ENCODE measurements around the gene DMD.

Gene DMD

DNA sequence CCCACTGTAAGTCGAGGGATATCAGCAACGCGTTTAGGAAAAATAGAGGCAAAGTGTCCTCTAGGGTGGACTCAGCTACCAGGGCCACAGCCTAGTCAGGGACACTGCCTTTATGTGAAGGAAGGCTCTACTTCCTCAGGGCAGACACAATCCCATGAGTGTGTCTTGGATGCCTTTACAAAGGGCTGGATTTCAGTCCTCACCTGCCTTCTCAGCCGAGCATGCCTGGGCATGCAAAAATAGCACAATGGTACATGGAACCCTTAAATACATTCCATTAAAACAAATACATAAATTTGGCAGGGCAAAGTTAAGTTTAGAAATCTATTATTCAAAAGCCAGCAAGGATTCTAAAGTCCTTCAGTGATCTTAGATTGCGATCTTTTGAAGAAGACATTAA lies 51.1 kb downstream of the DMD start:
- DNase-seq (ENCODE audit: low read depth) = no peak
- TF ChIP-seq, protein P1, sequence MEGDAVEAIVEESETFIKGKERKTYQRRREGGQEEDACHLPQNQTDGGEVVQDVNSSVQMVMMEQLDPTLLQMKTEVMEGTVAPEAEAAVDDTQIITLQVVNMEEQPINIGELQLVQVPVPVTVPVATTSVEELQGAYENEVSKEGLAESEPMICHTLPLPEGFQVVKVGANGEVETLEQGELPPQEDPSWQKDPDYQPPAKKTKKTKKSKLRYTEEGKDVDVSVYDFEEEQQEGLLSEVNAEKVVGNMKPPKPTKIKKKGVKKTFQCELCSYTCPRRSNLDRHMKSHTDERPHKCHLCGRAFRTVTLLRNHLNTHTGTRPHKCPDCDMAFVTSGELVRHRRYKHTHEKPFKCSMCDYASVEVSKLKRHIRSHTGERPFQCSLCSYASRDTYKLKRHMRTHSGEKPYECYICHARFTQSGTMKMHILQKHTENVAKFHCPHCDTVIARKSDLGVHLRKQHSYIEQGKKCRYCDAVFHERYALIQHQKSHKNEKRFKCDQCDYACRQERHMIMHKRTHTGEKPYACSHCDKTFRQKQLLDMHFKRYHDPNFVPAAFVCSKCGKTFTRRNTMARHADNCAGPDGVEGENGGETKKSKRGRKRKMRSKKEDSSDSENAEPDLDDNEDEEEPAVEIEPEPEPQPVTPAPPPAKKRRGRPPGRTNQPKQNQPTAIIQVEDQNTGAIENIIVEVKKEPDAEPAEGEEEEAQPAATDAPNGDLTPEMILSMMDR (conservative IDR thresholded peaks at IDR 0.05; ENCODE audit: low read depth, low read length) = no peak
- H3K4me3 ChIP-seq (ENCODE audit: low read depth, low read length) = no peak overlapping the region

DNA sequence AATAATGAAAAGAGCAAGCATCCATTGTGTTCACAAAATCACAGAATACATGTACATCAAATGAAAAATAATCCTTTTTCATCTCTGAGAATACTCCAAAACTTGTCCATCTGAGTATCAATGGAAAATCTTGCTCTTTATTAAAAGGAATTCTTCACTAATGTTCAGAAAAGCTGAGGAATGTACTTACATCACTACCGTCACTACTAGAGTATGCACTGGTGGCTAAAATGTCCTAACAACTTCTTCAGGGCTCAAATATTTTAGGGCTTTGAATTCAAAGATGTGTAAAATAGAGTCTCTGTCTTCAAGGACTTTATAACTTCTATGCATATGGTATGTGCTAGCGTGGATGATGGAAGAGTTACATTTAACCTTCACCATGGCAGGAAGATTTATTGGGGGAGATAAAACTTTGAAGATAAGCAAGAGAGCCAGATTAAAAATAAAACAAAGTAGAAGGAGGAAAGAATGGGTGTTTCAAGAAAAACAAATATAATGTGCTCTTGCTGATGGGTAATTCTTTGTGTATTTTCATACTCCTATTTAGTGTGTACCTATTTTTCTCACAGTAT lies 55.1 kb downstream of the DMD start:
- DNase-seq (ENCODE audit: low read depth) = peak; percentile 35
- H3K4me3 ChIP-seq (ENCODE audit: low read depth, low read length) = no peak overlapping the region

DNA sequence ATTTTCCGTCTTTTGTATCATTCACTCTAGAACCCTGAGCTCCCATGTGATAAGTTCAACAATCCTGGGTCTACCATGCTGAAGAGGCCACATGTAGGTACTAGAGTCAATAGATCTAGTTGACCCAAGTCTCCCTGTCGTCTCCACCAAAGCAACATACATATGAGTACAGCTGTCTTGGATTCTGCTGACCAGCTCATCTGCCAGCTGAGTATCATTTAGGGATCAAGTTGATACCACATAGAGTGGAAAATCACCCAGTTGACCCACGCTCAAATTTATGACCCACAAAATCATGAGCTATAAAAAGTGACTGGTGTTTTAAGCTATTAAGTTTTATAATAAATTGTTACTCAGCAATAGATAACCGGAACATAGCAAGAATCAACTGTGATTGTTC lies 61.8 kb downstream of the DMD start:
- no peak overlapping the region for H3K4me3 ChIP-seq (ENCODE audit: low read depth, low read length)
- TF ChIP-seq, protein P1 (conservative IDR thresholded peaks at IDR 0.05; ENCODE audit: low read depth, low read length) = no peak
- DNase-seq (ENCODE audit: low read depth) = no peak

More for the DNA sequence above, 55.1 kb downstream of the DMD start:
- TF ChIP-seq, protein P1 (conservative IDR thresholded peaks at IDR 0.05; ENCODE audit: low read depth, low read length) = no peak

DNA sequence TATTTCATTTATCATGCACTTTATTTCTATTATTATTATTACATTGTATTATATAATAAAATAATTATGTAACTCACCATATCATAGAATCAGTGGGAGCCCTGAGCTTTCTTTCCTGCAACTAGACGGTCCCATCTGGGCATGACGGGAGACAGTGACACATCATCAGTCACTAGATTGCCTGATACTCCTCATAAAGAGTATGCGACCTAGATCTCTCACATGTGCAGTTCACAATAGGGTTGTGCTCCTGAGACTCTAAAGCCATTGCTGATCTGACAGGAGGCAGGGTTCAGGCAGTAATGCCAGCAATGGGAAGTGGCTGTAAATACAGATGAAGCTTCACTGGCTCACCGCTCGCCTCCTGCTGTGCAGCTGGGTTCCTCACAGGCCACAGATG lies 62.3 kb downstream of the DMD start:
- TF ChIP-seq, protein P1 (conservative IDR thresholded peaks at IDR 0.05; ENCODE audit: low read depth, low read length) = no peak
- DNase-seq (ENCODE audit: low read depth) = no peak
- H3K4me3 ChIP-seq (ENCODE audit: low read depth, low read length) = no peak overlapping the region

DNA sequence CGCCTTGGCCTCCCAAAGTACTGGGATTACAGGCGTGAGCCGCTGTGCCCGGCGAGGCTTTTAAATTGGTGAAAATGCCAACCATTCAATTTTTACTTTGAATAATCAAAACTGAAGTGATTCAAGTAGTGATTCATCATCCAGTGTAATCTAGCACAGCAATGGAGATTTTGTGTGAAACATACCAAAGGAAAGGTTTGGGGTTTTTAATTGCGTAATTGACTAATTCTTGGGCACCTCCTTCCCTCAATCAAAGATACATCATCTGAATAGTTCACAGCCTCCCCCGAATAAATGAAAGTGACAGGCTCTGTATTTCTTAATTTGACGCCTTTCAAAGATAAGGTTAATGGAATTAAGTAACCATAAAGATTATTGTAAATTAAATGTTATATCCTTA lies 69.0 kb downstream of the DMD start:
- TF ChIP-seq, protein P1 (conservative IDR thresholded peaks at IDR 0.05; ENCODE audit: low read depth, low read length) = no peak
- no peak for DNase-seq (ENCODE audit: low read depth)
- H3K4me3 ChIP-seq (ENCODE audit: low read depth, low read length) = no peak overlapping the region

DNA sequence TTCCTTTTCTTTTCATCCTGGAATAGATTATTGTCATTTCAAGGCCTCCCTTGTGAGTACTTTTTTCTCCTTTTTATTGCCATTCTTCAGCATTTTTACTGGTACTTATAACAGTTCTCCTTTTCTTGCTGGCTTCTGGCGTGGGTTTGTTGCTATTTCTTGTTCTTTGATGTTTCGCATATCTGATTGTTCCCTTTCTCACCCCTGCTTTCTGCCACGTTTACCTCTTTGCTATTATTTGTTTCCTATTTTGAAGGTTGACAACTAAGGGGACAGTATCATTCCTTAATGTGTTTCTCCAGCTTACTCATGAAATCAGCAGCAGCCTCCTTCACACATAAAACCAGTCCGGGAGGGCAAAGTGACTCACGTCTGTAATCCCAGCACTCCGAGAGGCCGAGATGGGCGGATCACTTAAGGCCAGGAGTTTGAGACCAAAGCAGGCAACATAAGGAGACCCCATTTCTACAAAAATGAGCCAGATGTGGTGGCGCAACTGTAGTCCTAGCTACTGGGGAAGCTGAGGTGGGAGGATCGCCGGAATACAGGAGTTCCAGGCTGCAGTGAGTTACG lies 72.6 kb downstream of the DMD start:
- peak; percentile 9 for DNase-seq (ENCODE audit: low read depth)
- TF ChIP-seq, protein P1 (conservative IDR thresholded peaks at IDR 0.05; ENCODE audit: low read depth, low read length) = no peak
- H3K4me3 ChIP-seq (ENCODE audit: low read depth, low read length) = no peak overlapping the region

DNA sequence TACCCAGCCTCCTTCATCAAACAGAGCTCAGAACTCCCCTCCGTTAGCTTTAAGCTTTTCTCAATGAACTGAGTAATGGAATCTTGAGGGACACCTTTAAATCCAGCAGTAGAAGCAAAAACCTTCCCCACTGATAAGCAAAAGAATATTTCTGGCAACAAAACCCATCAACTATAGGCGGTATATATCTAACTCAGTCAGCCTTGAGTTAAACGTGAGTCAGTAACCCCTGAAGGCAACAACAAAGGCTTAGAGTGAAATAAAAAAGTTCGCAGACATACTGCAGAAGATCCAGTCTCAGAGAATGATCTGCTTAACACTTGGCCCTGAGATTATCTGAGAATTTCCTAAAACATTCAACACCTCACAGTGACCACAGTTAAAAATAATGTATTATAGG lies 77.2 kb downstream of the DMD start:
- no peak overlapping the region for H3K4me3 ChIP-seq (ENCODE audit: low read depth, low read length)
- DNase-seq (ENCODE audit: low read depth) = no peak
- TF ChIP-seq, protein P1 (conservative IDR thresholded peaks at IDR 0.05; ENCODE audit: low read depth, low read length) = no peak
